G401.6 (cell line): ENCODE data around the gene PRLH.

Experiments used
- FAIRE-seq: peaks from 2 replicates; lab custom pipeline; 2012; peaks lifted over from hg19 to GRCh38; lab: Jason Lieb, UNC

Gene PRLH

GRCh38 chr2:237540223-237540775 lies 26.1 kb upstream of the PRLH start:
- FAIRE-seq = no peak

DNA sequence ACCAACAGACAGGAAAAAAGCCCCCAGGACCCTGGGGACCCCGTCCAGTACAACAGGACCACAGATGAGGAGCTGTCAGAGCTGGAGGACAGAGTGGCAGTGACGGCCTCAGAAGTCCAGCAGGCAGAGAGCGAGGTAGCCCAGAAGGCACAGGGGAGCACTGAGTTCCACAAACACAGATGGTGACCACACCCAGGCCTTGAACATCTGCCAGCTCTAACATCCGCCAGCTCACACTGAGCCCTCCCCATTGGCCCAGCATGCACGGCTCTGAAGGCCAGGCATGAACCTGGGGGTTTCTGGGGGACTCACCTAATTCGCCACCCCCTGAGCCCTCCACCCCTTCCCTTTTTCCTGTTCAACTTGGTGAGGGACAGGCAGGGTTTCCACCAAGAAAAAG lies 25.6 kb upstream of the PRLH start:
- no peak for FAIRE-seq

GRCh38 chr2:237541243-237541642 lies 25.1 kb upstream of the PRLH start:
- FAIRE-seq = no peak

- no peak for FAIRE-seq
Observed at GRCh38 chr2:237542001-237542704, 24.2 kb upstream of the PRLH start.

DNA sequence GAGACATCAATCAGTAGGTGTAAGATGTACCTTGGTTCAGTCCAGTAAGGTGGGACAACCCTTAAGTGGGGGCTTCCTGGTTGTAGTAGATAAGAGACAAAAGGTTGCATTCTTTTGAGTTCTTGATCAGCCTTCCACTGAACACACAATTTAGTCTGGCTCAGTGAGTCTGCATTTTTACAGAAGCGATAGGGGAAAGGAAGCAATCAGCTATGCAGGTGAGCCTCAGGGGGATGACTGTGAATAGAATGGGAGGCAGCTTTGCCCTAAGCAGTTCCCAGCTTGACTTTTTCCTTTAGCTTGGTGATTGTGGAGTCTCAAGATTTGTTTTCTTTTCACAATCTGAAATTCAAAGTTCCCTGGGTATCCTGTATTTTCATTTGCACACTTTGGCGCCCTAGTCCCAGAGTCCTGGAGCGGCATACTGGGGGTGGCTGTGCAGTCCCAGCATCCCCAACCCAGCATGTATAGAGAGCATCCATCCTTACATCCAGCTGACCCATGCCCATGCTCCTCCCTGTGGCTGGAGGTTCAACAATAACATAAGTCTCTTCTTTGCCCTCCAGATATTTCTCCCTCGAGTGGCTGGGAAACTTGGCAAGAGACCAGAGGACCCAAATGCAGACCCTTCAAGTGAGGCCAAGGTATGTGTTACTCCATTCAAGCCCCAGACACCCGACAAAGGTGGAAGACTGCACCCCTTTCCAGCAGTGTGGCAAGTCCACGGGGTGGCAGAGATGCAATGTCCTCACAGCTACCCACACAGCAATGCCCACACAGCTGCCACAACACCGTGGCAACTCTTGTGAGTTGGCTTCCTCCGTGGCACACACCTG lies 20.1 kb upstream of the PRLH start:
- no peak for FAIRE-seq

DNA sequence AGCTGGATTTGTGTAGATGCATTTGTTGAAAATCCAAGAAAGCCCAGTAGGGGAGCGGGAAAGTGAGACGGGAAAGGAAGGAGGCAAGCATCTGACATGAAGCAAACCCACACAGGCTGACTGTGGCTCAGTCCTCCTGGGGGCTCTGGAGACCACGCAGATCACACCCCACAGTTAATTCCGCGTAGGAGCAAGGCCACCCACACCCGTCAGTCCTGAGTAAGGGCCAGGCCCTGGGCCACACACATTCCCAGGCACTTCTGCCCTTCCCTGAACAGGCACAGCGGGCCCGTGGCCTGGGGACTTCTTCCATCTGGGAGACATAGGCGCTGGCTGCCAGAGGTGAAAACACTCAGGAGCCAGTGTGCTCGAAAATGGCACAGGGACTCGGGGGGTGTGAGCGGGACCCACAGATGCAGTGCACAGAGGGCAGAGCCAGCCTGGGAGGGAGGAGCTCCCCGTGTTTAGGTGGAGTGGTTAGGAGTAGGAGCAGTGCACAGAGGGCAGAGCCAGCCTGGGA lies 19.4 kb upstream of the PRLH start:
- no peak for FAIRE-seq

GRCh38 chr2:237547841-237548416 lies 18.4 kb upstream of the PRLH start:
- FAIRE-seq = no peak

DNA sequence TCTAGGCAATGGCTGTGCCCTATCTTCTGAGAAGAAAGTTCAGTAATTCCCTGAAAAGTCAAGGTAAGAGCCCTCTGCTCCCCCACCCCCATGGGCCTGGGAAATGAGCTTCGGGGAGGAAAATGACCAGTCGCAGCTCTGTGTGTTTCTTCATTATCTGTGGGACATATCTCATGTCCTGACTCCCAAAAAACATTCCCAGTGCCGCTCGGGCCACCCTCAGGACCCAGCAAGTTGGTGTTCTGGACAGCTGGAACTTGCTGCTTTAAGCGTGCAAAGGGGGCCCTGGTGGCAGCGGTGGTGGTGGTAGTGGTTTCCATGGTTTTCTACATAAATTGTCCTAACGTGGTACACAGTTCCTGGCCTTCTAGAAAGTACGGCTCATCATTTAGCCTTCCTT lies 17.2 kb upstream of the PRLH start:
- no peak for FAIRE-seq

- FAIRE-seq = no peak
Observed at GRCh38 chr2:237549643-237550415, 16.5 kb upstream of the PRLH start.

DNA sequence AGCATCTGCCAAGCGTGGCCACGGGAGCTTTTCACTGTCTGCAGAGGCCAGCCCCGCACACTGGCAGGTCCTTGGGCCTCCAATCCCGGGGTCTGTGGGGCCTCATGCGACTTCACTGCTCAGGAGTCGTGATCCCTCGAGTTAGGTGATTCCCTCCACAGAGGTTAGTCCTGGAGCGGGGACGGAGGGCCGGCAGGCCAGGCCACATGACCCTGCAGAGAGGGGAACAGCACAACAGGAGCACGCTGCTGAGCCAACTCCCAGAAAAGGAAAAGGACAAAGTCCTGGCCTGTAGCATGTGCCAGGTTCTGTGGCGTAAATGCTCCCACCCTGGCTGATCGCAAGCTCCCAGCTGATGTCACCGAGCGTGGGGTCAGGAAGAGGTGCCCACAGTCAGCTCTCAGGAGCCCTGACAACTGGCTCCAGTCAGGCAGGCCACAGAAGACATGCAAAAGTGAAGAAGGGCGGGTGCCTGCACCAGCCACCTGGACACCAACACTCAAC lies 15.3 kb upstream of the PRLH start:
- FAIRE-seq = no peak

- FAIRE-seq = no peak
Observed at GRCh38 chr2:237552908-237553307, 13.5 kb upstream of the PRLH start.

DNA sequence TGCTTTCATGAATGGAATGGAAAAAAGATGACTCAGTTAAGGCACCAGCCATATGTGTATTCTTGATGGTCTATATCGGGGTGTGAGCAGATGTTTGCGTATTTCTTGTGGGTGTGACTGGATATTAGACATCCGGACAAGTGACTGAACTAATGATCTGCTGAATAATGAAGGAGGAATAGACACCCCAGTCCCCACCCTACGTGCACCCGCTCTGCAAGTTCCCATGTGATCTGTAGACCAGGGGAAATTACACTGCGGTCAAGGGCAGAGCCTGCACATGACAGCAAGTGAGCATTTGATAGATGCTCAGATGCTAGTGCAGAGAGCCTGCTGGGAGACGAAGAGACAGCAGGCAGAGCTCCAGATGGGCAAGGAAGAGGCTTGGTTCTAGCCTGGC lies 12.4 kb upstream of the PRLH start:
- no peak for FAIRE-seq

- FAIRE-seq = no peak
Observed at GRCh38 chr2:237555560-237555959, 10.8 kb upstream of the PRLH start.

GRCh38 chr2:237556773-237557632 lies 9.4 kb upstream of the PRLH start:
- FAIRE-seq = no peak

DNA sequence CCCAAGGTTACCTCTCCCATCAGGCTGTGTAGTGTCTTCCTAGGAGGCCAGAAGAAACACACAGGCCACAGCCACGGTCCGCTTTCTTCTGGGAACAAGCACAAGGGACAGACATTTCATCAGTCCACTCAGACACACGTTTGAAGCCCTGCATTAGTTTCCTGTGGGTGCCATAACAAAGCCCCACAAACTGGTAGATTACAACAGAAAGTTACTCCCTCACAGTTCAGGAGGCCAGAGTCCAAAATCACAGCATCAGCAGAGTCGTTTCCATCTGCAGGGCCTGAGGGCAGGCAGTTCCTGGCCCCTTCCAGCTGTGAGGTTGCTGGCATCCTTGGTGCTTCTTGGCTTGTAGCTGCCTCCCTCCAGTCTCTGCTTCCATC lies 8.8 kb upstream of the PRLH start:
- FAIRE-seq = no peak

GRCh38 chr2:237558961-237559641 lies 7.3 kb upstream of the PRLH start:
- FAIRE-seq = no peak

DNA sequence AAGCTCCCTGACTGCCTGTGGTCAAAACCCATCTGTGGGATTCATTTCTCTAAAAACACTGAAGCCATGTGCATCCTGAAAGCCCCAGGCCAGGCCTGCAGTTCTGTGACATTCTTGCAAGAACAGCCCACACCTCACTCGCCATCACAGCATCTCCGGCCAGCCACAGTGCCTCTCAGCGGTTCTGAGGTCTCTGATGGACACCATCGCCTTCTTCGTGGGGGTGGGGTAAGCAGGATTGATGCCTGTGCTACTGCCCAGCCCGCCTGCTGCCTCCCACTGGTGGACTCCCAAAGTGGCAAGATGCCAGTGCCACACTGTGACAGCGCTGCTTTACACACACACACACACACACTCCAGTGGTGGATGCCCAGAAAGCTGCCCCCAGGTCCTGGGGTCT lies 5.2 kb upstream of the PRLH start:
- FAIRE-seq = no peak

DNA sequence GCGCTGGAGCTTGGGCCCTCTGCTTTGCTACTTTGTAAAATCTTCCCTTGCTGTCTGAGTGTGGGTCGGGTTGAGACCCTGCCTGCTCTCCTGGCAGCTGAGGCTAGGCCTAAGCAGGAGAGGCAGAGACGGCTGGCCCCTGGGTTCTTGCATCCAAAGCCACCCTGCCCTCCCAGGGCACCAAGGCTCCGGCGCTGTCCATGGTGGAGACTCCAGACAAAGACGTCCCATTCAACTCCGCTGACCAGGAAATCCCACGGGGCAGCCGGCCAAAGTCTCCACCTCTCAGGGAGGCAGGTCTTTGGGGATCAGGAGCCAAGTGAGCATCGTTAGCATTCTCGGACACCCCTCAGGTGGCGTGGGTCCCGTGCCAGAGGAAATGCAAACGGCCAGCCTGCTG lies 2.6 kb upstream of the PRLH start:
- FAIRE-seq = no peak

- FAIRE-seq = no peak
Observed at GRCh38 chr2:237564526-237565131, 1.7 kb upstream of the PRLH start.

DNA sequence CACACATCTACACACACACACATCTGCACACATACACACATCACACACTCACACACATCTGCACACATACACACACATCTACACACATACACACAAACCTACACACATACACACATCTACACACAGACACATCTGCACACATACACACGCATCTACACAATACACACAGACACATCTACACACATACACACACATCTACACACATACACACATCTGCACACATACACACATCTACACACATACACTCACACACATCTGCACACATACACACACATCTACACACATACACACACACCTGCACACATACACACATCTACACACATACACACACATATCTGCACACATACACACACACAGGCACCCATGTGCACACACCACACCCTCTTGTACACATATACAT lies 400 bp upstream of the PRLH start:
- FAIRE-seq = no peak
